Suppressor macrophage (primary cell): ENCODE data around the gene AIF1.

ENCODE experiments used
- DNase-seq, 4 experiments: peaks; one replicate each; pipeline ENCODE4 v3.0.0-alpha.2; 2020 to 2022

Gene AIF1

DNA sequence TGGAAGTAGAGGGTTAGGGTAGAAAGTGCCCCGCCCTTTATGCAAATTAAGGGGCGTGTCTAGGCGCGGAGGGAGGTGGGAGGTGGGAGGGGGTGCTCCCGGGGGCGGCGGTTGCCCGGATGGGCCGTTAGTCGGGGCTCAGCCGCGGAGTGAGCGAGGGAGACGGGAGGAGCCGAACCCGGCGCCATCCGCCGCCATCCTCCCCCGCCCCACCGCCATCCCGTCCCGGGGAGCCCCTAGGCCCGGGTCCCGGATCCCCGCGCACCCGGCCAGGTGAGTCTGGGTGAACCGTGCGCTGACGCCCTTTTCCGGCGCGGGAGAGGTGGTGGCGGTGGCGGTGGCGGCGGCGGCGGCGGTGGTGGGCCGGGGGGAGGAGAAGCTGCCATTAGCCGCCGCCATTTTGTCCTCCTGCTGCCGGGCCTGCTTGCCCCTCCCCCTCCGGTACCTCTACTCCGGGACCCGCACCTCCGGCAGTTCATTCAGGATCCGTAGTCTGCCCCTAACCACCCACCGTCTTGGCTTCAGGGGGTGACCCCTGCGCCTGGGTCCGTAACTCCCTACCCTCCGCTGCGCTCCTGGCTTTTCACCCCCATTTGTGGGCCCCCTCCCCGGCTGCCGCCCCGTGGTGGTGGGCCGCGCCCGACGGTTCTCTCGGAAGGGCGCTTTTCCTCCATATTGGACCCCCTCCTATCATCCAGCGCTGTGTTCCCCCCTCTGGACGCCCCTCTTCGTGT lies 5.7 kb downstream of the AIF1 start, which contains the start of gene PRRC2A:
PRRC2A (plus strand) TSS at position 130 of the 734 bp plus-strand sequence. CDS start 2,075 bp downstream, outside the sequence.
- peak in 3 of 4 experiments; percentile 64 to 81 (median 75) for DNase-seq

DNA sequence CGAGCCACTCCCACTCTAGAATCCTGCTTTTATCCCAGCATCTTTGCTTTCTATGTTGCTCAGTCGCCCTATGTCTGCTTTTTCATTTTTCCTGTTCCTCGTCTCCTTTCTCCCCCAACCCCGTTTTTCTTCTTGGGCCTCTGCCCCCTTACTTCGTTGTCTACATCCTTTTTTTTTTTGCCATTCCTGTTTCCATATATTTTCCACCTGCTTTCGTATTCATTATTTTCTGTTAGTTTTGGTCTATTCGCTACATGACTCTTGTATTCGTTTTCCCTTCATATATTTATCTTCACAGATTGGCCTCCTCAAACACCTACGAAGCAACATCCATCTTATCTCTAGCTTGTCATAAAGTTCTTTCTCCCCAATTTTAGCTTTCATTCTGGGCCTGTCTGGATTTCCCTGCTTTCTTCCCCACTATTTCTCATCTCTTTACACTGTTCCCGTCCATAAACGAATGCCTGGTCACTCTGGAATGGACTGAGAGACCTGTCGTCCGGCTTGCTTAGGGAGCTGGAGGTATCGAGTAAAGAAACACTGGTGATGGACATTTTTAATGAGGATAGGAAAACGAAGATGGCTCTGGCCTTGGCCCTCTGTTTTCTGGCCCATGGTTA lies 6.4 kb downstream of the AIF1 start:
- DNase-seq: no peak

DNA sequence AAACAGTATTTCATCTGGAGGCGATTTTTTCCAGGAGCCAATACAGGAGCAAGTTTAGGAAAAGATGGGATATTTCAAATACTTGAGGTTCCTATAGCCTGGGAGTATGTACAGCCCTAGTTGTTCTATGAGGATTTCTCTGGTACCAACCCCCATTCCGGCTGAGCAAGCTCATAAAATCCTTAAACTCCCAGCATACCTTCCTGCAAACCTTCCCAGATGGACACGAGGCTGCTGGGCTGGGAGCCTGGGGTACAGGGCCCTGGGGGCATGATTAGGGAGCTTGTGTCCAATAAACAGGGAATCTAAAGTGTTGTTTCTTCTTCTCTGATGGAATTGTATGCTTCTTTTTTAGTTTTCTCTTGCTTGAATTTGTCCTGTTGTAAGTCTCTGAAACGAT lies 7.0 kb downstream of the AIF1 start:
- no peak for DNase-seq

DNA sequence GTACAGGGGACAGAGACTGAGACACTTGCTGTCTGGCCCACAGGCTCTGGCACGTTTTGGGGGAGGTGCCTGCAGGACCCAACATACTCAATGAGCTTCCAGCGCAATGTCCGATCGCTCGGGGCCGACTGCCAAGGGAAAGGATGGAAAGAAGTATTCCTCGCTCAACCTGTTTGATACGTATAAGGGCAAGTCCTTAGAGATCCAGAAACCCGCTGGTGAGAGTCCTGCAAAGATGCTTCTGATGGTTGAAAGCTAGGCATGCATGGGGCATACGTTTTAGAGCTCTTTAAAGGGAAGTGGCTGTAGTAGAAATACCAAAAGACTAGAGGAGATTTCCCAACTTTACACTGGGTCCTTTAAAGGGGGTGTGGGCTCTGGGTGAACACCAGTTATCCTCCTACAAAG lies 7.7 kb downstream of the AIF1 start:
- peak; percentile 26 to 68 (median 56) for DNase-seq

DNA sequence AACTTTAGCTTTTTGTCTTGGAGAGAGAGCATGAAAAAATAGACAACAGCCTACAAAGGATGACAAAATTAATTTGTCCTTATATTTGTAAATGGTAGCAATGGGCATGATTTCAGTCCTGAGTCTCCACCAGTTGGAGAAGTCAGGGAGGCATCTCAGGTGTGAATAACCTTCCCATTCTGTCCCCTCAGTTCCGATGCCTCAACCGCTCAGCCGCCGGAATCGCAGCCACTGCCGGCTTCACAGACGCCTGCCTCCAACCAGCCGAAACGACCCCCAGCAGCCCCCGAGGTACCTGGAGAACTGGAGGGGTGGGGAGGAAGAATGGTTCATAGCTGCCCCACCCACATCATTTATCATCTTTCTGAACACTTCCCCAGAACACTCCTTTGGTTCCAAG lies 9.0 kb downstream of the AIF1 start:
- DNase-seq: no peak

DNA sequence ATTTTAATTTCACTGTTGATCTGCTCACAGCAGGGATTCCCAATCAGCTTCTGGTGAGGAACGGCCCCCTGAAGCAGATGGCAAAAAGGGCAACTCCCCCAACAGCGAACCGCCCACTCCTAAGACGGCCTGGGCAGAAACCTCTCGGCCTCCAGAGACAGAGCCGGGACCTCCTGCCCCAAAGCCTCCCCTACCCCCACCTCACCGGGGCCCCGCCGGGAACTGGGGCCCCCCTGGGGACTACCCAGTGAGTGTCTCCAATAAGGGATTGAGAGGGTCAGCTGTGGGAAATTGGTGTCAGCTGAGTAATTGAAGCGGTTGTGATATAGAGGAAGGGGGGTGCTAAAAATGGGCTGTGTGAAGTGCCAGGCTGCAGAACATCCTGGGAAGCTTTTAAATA lies 11.9 kb downstream of the AIF1 start:
- DNase-seq: no peak

DNA sequence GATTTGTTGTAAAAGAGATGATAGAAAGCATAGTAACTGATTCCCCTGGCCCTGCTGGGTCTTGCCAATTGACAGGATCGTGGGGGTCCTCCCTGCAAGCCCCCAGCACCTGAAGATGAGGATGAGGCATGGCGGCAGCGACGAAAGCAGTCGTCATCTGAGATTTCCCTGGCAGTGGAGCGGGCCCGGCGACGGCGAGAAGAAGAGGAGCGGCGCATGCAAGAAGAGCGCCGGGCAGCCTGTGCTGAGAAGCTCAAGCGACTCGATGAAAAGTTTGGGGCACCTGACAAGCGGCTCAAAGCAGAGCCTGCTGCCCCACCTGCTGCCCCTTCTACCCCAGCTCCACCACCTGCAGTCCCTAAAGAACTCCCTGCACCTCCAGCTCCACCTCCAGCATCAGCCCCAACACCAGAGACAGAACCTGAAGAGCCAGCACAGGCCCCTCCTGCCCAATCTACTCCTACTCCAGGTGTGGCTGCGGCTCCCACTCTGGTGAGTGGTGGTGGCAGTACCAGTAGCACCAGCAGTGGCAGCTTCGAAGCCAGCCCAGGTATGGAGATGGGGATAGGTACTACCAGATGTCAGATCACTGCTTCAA lies 12.8 kb downstream of the AIF1 start:
- DNase-seq: no peak

DNA sequence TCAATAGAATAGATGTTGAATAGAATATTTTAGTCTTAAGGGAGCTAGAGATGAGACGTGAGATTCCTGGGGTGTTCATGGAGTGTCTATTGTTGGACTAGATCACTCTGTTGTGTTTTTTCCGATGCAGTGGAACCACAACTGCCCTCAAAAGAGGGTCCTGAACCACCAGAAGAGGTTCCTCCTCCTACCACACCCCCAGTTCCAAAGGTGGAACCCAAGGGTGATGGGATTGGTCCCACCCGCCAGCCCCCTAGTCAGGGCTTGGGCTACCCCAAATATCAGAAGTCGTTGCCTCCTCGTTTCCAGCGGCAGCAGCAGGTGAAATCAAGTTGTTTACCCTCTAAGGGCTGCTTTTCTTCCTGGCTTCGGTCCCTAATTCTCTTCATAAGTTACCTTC lies 14.0 kb downstream of the AIF1 start:
- DNase-seq: no peak

DNA sequence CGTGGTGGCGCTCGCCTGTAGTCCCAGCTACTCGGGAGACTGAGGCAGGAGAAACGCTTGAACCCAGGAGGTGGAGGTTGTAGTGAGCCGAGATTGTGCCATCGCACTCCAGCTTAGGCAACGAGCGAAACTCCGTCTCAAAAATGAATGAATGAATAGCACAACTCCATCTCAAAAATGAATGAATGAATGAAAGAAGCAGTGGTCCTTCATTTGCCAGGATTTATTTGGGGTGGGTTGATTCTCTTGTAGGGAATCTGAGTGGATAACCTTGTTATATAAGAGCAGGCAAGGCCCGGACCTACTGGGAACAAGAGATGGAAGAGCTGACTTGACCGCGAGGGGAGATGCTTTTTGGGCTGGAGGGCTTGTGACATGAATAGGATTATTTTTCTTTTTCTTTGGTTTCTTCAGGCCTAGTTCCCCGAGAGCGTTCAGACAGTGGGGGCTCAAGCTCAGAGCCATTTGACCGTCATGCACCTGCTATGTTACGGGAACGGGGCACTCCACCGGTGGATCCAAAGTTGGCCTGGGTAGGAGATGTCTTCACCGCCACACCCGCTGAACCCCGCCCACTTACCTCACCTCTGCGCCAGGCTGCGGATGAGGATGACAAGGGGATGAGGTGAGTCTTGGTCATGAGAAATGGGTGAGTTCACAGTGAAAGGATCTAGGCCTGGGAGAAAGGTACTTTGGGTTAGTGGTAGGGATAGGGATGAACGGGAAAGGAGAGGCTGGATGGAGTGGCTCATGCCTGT lies 15.3 kb downstream of the AIF1 start:
- no peak for DNase-seq

DNA sequence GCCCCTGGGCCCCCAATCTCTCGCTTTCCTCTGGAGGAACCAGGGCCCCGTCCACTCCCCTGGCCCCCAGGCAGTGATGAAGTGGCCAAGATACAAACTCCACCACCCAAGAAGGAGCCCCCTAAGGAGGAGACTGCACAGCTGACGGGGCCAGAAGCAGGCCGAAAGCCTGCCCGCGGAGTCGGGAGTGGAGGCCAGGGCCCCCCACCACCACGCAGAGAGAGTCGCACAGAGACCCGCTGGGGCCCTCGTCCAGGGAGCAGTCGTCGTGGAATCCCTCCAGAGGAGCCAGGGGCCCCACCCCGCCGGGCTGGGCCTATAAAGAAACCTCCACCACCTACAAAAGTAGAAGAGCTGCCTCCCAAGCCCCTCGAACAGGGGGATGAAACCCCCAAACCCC lies 16.2 kb downstream of the AIF1 start:
- DNase-seq: no peak

DNA sequence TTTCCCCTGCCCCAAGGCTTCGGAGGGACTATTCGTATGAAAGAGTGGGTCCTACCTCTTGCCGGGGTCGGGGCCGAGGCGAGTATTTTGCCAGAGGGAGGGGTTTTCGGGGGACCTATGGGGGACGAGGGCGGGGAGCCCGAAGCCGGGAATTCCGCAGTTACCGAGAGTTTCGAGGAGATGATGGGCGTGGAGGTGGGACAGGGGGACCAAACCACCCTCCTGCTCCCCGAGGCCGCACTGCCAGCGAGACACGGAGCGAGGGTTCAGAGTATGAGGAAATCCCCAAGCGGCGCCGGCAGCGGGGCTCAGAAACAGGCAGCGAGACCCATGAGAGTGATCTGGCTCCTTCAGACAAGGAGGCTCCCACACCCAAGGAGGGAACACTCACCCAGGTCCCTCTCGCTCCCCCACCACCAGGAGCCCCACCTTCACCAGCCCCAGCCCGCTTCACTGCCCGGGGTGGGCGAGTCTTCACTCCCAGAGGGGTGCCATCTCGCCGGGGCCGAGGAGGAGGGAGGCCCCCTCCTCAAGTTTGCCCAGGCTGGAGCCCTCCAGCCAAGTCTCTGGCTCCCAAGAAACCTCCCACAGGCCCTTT lies 16.7 kb downstream of the AIF1 start:
- DNase-seq: no peak

DNA sequence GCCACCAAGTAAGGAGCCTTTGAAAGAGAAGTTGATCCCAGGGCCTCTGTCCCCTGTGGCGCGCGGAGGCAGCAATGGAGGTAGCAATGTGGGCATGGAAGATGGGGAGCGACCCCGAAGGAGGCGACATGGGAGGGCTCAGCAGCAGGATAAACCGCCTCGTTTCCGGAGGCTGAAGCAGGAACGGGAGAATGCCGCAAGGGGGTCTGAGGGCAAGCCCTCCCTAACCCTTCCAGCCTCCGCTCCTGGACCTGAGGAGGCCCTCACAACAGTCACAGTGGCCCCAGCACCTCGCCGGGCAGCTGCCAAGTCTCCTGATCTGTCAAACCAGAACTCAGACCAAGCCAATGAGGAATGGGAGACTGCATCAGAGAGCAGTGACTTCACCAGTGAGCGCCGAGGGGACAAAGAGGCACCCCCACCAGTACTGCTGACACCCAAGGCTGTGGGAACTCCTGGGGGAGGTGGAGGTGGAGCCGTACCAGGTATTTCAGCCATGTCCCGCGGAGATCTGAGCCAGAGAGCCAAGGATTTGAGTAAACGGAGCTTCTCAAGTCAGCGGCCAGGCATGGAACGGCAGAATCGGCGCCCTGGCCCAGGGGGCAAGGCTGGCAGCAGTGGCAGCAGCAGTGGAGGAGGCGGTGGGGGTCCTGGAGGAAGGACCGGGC lies 17.4 kb downstream of the AIF1 start:
- DNase-seq: no peak

DNA sequence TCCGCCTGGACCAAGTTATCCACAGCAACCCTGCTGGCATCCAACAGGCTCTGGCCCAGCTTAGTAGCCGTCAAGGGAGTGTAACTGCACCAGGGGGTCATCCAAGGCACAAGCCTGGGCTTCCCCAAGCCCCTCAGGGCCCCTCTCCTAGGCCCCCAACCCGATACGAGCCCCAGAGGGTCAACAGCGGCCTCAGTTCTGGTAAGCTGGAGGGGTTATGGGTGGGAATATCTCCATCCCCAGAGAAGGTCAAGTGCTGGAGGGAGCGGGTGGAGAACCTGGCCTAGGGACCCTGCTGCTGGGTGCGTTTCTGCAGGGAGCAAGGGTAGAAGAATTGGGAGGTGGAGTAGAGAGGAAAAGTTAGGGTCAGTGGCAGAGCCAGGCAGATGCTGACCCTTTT lies 18.4 kb downstream of the AIF1 start:
- no peak for DNase-seq

DNA sequence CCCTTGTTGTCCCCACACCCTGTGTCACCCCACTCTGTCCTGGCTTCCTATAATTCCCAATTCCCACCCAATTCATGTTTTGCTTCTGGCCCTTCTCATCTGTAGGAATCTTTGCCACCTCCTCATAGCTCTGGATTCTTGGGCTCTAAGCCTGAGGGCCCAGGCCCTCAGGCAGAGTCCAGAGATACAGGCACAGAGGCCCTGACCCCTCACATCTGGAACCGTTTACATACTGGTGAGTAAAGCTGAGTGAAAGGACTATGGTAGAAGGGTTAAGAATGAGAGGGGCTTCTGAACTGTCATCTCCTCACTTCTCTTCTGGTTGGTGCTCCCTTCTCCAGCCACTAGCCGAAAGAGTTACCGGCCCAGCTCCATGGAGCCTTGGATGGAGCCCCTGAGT lies 19.1 kb downstream of the AIF1 start:
- DNase-seq: no peak

DNA sequence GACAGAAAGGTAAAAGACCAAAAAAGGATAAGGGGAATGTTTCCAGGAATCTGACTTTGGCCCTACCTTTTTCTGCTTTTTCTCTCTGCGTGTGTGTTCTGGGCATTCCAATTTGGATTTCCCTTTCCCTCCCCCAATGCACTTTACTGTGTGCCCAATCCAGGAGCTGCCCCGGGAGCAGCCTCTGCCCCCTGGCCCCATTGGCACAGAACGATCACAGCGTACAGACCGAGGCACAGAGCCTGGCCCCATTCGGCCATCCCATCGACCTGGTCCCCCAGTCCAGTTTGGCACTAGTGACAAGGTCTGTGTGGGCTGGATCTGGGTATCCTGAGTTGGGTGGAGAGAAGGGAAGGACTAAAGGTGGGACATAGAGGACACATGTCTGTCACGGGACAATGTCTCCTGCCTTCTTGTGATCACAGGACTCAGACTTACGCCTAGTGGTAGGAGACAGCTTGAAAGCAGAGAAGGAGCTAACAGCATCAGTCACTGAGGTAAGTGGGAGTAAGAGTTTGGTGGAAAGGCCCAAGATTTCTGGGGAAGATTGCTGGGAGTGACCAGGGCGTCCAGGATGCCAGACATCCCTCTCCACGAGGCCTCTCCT lies 20.0 kb downstream of the AIF1 start:
- DNase-seq: no peak

DNA sequence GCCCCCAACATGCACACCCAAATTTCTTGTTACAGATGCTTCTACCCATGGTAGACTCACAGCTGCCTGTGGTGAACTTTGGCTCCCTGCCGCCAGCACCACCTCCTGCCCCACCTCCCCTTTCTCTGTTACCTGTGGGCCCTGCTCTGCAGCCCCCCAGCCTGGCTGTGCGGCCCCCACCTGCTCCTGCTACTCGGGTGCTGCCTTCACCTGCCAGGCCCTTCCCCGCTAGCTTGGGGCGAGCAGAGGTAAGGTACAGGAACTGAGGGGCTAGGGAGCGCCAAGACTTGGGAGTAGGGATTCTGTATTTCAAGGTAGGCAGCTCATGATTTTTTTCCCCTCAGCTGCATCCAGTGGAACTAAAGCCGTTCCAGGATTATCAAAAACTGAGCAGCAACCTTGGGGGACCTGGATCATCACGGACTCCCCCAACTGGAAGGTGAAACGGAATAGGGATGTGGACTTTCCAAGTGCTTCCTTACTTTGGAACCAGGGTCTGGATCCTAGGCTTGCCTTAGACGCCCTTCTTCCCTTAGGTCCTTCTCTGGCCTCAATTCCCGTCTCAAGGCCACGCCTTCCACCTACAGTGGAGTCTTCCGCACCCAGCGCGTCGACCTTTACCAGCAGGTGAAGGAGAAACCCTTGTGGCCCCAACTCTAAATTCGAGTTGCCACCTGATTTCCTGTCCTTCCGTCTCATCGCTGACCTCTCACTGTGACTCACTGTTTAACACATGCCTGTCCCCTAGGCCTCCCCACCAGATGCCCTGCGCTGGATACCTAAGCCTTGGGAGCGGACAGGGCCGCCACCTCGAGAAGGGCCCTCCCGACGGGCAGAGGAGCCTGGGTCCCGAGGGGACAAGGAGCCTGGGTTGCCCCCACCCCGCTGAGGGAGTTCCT lies 21.9 kb downstream of the AIF1 start:
- no peak for DNase-seq

DNA sequence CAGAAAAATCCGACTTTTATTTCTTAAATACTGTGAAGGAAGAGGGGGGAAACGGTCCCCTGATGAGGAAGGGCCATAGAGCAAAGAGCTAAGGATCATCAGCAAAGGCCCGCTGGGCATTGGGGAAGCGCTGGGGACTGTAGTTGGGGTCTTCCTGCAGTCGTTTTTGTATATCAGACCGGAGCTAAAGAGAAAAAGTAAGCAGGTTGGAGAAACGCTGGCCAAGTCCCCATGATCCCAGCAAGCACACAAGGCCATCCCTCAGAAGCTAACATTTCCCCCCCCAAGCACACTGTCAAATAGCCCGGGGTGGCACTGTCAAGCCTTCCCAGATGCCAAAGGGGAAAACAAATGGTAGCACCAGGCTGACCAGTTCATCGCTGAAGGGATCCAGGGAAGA lies 24.0 kb downstream of the AIF1 start:
- no peak for DNase-seq

DNA sequence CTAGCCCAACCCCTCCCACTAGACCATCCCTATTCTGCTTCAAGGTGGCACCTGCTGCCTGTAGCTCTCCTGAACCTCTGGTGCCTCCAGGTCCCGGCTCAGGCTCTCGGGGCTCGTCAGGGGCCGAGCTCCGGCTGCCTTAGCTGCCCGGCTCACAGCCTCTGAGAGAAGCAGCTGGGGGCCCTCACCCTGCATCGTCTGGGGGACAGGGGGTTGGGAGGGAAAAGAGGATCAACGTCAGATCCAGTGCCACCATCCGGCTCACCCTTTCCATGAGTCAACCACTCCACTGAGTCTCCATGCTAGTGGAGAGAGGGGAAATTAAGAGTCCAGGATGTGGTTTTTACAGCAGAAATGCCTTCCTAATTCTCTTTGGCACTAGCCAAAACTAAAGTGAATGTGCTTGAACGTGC lies 24.4 kb downstream of the AIF1 start:
- DNase-seq: peak in 2 of 4 experiments; percentile 13 to 33

DNA sequence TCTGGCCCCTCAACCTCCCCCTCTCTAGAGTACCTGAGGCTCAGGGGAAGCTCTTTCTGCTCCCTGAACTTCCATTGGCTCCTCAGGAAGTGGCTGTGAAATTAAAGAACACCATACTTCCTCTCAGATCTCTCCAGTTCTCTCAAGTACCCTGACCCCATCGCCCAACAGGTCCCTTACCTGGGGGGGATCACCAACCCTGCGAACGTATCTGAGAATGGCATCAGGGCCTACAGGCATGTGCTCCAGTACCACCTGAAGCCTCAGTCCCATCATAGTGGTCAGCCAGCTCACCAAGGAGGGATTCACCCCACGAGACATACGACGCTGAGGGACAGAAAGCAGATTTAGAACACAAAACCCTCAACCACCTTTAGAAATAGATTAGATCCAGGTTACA lies 25.6 kb downstream of the AIF1 start:
- DNase-seq: no peak

DNA sequence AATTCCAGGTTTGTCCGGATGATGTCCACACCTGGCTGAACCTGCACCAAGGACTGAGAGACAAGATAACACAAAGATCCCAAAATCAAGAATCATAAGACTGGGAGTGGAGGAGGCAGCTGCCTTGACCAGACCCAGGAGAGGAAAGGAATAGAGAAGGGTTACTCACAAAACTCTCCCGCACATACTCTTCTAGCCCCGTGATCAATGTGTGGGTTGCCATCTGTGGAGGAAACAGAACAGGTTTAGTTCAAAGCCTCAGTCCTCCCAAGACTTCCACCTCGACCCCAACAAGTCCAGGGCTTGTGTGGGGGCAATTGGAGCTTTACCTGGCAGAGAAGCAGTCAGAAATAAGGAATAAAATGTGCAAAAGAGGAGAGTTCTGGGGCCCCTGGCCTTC lies 26.3 kb downstream of the AIF1 start:
- DNase-seq: no peak
